GM23338 (cell line): Measurements from ENCODE around the gene SLC9A1. TPM values are rescaled to one million over a fixed set of nuclear protein-coding genes. Genes with fewer than 3 reads are reported as not detected.

Experiments
- ATAC-seq: fragments of 200-7000 bp; cut with Tn5 transposase; 3 replicates; pipeline ENCODE4 v1.9.1; 2020
- DNase-seq: peaks from one replicate; pipeline ENCODE4 v3.0.0-alpha.2; 2015; ENCODE audit warnings: low spot score
- H2AFZ ChIP-seq: fragments of 200-600 bp; sonication (generic); 2 replicates; pipeline ENCODE4 v1.8.0; 2016; ENCODE audit warnings: antibody characterized with exemption, mild to moderate bottlenecking, moderate library complexity
- H3F3A ChIP-seq: fragments of 200-600 bp; sonication (generic); replicated peaks from 2 replicates; pipeline ENCODE4 v1.8.0; 2017; ENCODE audit warnings: antibody characterized with exemption, mixed run types, low read depth
- H3K27ac ChIP-seq: fragments of 200-600 bp; sonication (generic); 2 replicates; pipeline ENCODE4 v1.6.1; 2016; ENCODE audit warnings: low read depth
- H3K27me3 ChIP-seq: fragments of 200-600 bp; sonication (generic); 2 replicates; pipeline ENCODE4 v1.8.0; 2016; ENCODE audit warnings: mild to moderate bottlenecking, mixed run types, moderate library complexity; ENCODE audit not compliant: insufficient read depth
- H3K36me3 ChIP-seq: fragments of 200-600 bp; sonication (generic); 2 replicates; pipeline ENCODE4 v1.8.0; 2016; ENCODE audit warnings: mild to moderate bottlenecking; ENCODE audit not compliant: insufficient read depth
- H3K4me1 ChIP-seq: fragments of 200-600 bp; sonication (generic); 2 replicates; pipeline ENCODE4 v1.8.0; 2016; ENCODE audit warnings: mild to moderate bottlenecking, moderate library complexity; ENCODE audit not compliant: insufficient read depth
- H3K4me2 ChIP-seq: fragments of 200-600 bp; sonication (generic); 2 replicates; pipeline ENCODE4 v1.7.1; 2017; ENCODE audit warnings: mixed run types
- H3K4me3 ChIP-seq: fragments of 200-600 bp; sonication (generic); 2 replicates; pipeline ENCODE4 v1.6.1; 2016; ENCODE audit warnings: mixed run types
- H3K79me2 ChIP-seq: fragments of 200-600 bp; sonication (generic); replicated peaks from 2 replicates; pipeline ENCODE4 v1.8.0; 2017; ENCODE audit warnings: mild to moderate bottlenecking; ENCODE audit not compliant: insufficient read depth
- H3K9me2 ChIP-seq: fragments of 200-600 bp; sonication (generic); 2 replicates; pipeline ENCODE4 v1.8.0; 2017; ENCODE audit not compliant: insufficient read depth
- H4K20me1 ChIP-seq: fragments of 200-600 bp; sonication (generic); replicated peaks from 2 replicates; pipeline ENCODE4 v1.8.0; 2017; ENCODE audit warnings: mild to moderate bottlenecking; ENCODE audit not compliant: insufficient read depth
- H3K27ac Mint-ChIP-seq: 2 replicates; pipeline ENCODE4 v1.8.0; 2020; ENCODE audit warnings: inconsistent platforms, mild to moderate bottlenecking, moderate library complexity, mixed read lengths
- H3K27me3 Mint-ChIP-seq: 3 replicates; pipeline ENCODE4 v1.8.0; 2022; ENCODE audit warnings: low read depth, mild to moderate bottlenecking, moderate library complexity, mixed read lengths, inconsistent platforms; ENCODE audit not compliant: insufficient read depth, poor library complexity
- H3K36me3 Mint-ChIP-seq: 3 replicates; pipeline ENCODE4 v1.8.0; 2021; ENCODE audit warnings: low read depth, mild to moderate bottlenecking, inconsistent platforms, moderate library complexity, mixed read lengths
- H3K4me1 Mint-ChIP-seq: 3 replicates; pipeline ENCODE4 v1.8.0; 2020; ENCODE audit warnings: mild to moderate bottlenecking, inconsistent platforms, mixed read lengths
- H3K4me3 Mint-ChIP-seq: 3 replicates; pipeline ENCODE4 v1.8.0; 2021; ENCODE audit warnings: moderate library complexity, mild to moderate bottlenecking, inconsistent platforms, mixed read lengths
- H3K9me3 Mint-ChIP-seq: 3 replicates; pipeline ENCODE4 v1.8.0; 2020; ENCODE audit warnings: moderate library complexity, mild to moderate bottlenecking, inconsistent platforms, mixed read lengths
- CREB1 ChIP-seq: fragments of 250-450 bp; sonication (Bioruptor Pico); IDR thresholded peaks from 2 replicates; pipeline ENCODE4 v1.5.0; 2020; ENCODE audit warnings: low read depth, mild to moderate bottlenecking, moderate library complexity
- EZH2 ChIP-seq: fragments of 200-600 bp; sonication (generic); IDR thresholded peaks from one replicate; pipeline ENCODE4 v1.8.0; 2017; ENCODE audit warnings: antibody characterized with exemption, mild to moderate bottlenecking, low read depth; ENCODE audit not compliant: unreplicated experiment
- EZH2phosphoT487 ChIP-seq: fragments of 200-600 bp; sonication (generic); IDR thresholded peaks from one replicate; pipeline ENCODE4 v1.8.1; 2018; ENCODE audit warnings: antibody characterized with exemption; ENCODE audit not compliant: unreplicated experiment
- JUNB ChIP-seq: IDR thresholded peaks from one replicate; pipeline ENCODE4 v1.6.1; 2016; ENCODE audit warnings: antibody characterized with exemption; ENCODE audit not compliant: unreplicated experiment
- NANOG ChIP-seq: IDR thresholded peaks from 2 replicates; pipeline ENCODE4 v1.6.1; 2016; ENCODE audit warnings: antibody characterized with exemption, borderline replicate concordance
- POLR2AphosphoS5 ChIP-seq: IDR thresholded peaks from 2 replicates; pipeline ENCODE4 v1.6.1; 2016; ENCODE audit warnings: antibody characterized with exemption, low read depth
- STAT1 ChIP-seq: IDR thresholded peaks from one replicate; pipeline ENCODE4 v1.6.1; 2016; ENCODE audit warnings: antibody characterized with exemption; ENCODE audit not compliant: unreplicated experiment
- ZNF114 ChIP-seq: fragments of 250-450 bp; sonication (Bioruptor Pico); IDR thresholded peaks from 2 replicates; pipeline ENCODE4 v1.5.0; 2020; ENCODE audit warnings: mild to moderate bottlenecking, moderate library complexity
- ZNF331 ChIP-seq: fragments of 250-450 bp; sonication (Bioruptor Pico); IDR thresholded peaks from 2 replicates; pipeline ENCODE4 v1.5.0; 2020; ENCODE audit warnings: low read depth, mild to moderate bottlenecking, moderate library complexity
- polyA plus RNA-seq: library from polyadenylated mRNA; unstranded; fragments of >200 nt; fragmentation: Nextera tagmentation; extraction: Ambion mirVana; gene quantifications from 2 replicates; pipeline ENCODE4 v1.2.1, GENCODE V29; 2016
- total RNA-seq: library from RNA; depleted of rRNA; stranded (reverse); fragments of >200 nt; shearing (Covaris generic); gene quantifications from 2 replicates; pipeline ENCODE4 v1.2.3, GENCODE V29; 2014
- TF ChIP-seq, protein P1 (sequence below): fragments of 250-450 bp; sonication (Bioruptor Pico); IDR thresholded peaks from 2 replicates; pipeline ENCODE4 v1.5.0; 2020; ENCODE audit warnings: mild to moderate bottlenecking, moderate library complexity
- TF ChIP-seq, protein P2 (sequence below), 2 experiments: fragments of 200-600 bp in 1 of 2; sonication (generic) in 1 of 2; conservative IDR thresholded peaks; 2 replicates each; pipeline versions ENCODE4 v1.5.1 to v1.6.1; 2016 to 2017; ENCODE audit warnings: antibody characterized with exemption in 2 of 2, low read depth in 2 of 2, mild to moderate bottlenecking in 2 of 2, moderate library complexity in 1 of 2
- TF ChIP-seq, protein P3 (sequence below): IDR thresholded peaks from 2 replicates; pipeline ENCODE4 v1.6.1; 2016; ENCODE audit warnings: antibody characterized with exemption
- TF ChIP-seq, protein P4 (sequence below): IDR thresholded peaks from one replicate; pipeline ENCODE4 v1.6.1; 2018; ENCODE audit warnings: antibody characterized with exemption; ENCODE audit not compliant: unreplicated experiment

SLC9A1 gene
- total and polyA plus RNA-seq, 2 experiments from 2014 or later: 10.4 to 22.3 TPM

DNA sequence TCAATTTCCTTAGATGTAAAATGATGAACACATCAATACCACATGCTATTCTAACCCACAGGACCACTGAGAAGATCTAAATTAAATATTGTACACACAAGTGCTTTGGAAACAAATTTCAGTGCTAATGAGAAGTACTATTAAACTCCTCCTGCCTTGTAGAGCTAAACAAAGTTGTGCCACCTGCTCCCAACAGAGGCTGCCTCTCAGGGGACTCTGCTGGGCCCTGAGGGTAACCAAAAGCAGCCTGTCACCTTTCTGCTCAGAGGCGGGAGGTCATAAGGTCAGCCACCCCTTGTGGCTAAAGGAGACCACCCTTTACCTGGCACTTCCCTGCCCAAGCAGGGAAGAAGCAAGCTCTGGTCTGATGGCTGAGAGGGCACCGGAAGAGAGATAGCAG is 6.3 kb downstream of the SLC9A1 start:
- Mint-ChIP-seq H3K27ac (no peak overlapping the region), H3K27me3 (peaks cover 2% of the 10 kb centered on the region), H3K36me3 (no peaks in the 10 kb centered on the region; the same call in 1 of the 3 replicates), H3K4me1 (peaks cover 41% of the 10 kb centered on the region), H3K4me3 (no peak overlapping the region), H3K9me3 (no peaks in the 10 kb centered on the region)
- ATAC-seq (no peak), DNase-seq (no peak)
- no peaks in the 10 kb centered on the region for H3F3A ChIP-seq
- no peak overlapping the region for H2AFZ ChIP-seq
- no peak overlapping the region for H3K4me3 ChIP-seq
- H3K27me3 ChIP-seq: no peaks in the 10 kb centered on the region
- peaks cover 25% of the 10 kb centered on the region for H3K4me1 ChIP-seq
- H3K36me3 ChIP-seq: no peaks in the 10 kb centered on the region
- TF ChIP-seq EZH2 (no peak), CREB1 (no peak), POLR2AphosphoS5 (no peak), JUNB (no peak), STAT1 (no peak), EZH2phosphoT487 (no peak), ZNF114 (CRISPR knock-in tag) (no peak), NANOG (no peak), ZNF331 (CRISPR knock-in tag) (no peak)
- TF ChIP-seq, protein P1, sequence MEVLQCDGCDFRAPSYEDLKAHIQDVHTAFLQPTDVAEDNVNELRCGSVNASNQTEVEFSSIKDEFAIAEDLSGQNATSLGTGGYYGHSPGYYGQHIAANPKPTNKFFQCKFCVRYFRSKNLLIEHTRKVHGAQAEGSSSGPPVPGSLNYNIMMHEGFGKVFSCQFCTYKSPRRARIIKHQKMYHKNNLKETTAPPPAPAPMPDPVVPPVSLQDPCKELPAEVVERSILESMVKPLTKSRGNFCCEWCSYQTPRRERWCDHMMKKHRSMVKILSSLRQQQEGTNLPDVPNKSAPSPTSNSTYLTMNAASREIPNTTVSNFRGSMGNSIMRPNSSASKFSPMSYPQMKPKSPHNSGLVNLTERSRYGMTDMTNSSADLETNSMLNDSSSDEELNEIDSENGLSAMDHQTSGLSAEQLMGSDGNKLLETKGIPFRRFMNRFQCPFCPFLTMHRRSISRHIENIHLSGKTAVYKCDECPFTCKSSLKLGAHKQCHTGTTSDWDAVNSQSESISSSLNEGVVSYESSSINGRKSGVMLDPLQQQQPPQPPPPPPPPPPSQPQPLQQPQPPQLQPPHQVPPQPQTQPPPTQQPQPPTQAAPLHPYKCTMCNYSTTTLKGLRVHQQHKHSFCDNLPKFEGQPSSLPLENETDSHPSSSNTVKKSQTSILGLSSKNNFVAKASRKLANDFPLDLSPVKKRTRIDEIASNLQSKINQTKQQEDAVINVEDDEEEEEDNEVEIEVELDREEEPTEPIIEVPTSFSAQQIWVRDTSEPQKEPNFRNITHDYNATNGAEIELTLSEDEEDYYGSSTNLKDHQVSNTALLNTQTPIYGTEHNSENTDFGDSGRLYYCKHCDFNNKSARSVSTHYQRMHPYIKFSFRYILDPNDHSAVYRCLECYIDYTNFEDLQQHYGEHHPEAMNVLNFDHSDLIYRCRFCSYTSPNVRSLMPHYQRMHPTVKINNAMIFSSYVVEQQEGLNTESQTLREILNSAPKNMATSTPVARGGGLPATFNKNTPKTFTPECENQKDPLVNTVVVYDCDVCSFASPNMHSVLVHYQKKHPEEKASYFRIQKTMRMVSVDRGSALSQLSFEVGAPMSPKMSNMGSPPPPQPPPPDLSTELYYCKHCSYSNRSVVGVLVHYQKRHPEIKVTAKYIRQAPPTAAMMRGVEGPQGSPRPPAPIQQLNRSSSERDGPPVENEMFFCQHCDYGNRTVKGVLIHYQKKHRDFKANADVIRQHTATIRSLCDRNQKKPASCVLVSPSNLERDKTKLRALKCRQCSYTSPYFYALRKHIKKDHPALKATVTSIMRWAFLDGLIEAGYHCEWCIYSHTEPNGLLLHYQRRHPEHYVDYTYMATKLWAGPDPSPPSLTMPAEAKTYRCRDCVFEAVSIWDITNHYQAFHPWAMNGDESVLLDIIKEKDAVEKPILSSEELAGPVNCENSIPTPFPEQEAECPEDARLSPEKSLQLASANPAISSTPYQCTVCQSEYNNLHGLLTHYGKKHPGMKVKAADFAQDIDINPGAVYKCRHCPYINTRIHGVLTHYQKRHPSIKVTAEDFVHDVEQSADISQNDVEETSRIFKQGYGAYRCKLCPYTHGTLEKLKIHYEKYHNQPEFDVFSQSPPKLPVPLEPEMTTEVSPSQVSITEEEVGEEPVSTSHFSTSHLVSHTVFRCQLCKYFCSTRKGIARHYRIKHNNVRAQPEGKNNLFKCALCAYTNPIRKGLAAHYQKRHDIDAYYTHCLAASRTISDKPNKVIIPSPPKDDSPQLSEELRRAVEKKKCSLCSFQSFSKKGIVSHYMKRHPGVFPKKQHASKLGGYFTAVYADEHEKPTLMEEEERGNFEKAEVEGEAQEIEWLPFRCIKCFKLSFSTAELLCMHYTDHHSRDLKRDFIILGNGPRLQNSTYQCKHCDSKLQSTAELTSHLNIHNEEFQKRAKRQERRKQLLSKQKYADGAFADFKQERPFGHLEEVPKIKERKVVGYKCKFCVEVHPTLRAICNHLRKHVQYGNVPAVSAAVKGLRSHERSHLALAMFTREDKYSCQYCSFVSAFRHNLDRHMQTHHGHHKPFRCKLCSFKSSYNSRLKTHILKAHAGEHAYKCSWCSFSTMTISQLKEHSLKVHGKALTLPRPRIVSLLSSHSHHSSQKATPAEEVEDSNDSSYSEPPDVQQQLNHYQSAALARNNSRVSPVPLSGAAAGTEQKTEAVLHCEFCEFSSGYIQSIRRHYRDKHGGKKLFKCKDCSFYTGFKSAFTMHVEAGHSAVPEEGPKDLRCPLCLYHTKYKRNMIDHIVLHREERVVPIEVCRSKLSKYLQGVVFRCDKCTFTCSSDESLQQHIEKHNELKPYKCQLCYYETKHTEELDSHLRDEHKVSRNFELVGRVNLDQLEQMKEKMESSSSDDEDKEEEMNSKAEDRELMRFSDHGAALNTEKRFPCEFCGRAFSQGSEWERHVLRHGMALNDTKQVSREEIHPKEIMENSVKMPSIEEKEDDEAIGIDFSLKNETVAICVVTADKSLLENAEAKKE (CRISPR knock-in tag): no peak
- TF ChIP-seq, protein P2, sequence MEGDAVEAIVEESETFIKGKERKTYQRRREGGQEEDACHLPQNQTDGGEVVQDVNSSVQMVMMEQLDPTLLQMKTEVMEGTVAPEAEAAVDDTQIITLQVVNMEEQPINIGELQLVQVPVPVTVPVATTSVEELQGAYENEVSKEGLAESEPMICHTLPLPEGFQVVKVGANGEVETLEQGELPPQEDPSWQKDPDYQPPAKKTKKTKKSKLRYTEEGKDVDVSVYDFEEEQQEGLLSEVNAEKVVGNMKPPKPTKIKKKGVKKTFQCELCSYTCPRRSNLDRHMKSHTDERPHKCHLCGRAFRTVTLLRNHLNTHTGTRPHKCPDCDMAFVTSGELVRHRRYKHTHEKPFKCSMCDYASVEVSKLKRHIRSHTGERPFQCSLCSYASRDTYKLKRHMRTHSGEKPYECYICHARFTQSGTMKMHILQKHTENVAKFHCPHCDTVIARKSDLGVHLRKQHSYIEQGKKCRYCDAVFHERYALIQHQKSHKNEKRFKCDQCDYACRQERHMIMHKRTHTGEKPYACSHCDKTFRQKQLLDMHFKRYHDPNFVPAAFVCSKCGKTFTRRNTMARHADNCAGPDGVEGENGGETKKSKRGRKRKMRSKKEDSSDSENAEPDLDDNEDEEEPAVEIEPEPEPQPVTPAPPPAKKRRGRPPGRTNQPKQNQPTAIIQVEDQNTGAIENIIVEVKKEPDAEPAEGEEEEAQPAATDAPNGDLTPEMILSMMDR (conservative IDR thresholded peaks at IDR 0.05; ENCODE audit: low read depth in 2 of 2): no peak
- TF ChIP-seq, protein P3, sequence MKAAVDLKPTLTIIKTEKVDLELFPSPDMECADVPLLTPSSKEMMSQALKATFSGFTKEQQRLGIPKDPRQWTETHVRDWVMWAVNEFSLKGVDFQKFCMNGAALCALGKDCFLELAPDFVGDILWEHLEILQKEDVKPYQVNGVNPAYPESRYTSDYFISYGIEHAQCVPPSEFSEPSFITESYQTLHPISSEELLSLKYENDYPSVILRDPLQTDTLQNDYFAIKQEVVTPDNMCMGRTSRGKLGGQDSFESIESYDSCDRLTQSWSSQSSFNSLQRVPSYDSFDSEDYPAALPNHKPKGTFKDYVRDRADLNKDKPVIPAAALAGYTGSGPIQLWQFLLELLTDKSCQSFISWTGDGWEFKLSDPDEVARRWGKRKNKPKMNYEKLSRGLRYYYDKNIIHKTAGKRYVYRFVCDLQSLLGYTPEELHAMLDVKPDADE: no peak
- TF ChIP-seq, protein P4, sequence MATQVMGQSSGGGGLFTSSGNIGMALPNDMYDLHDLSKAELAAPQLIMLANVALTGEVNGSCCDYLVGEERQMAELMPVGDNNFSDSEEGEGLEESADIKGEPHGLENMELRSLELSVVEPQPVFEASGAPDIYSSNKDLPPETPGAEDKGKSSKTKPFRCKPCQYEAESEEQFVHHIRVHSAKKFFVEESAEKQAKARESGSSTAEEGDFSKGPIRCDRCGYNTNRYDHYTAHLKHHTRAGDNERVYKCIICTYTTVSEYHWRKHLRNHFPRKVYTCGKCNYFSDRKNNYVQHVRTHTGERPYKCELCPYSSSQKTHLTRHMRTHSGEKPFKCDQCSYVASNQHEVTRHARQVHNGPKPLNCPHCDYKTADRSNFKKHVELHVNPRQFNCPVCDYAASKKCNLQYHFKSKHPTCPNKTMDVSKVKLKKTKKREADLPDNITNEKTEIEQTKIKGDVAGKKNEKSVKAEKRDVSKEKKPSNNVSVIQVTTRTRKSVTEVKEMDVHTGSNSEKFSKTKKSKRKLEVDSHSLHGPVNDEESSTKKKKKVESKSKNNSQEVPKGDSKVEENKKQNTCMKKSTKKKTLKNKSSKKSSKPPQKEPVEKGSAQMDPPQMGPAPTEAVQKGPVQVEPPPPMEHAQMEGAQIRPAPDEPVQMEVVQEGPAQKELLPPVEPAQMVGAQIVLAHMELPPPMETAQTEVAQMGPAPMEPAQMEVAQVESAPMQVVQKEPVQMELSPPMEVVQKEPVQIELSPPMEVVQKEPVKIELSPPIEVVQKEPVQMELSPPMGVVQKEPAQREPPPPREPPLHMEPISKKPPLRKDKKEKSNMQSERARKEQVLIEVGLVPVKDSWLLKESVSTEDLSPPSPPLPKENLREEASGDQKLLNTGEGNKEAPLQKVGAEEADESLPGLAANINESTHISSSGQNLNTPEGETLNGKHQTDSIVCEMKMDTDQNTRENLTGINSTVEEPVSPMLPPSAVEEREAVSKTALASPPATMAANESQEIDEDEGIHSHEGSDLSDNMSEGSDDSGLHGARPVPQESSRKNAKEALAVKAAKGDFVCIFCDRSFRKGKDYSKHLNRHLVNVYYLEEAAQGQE: no peak
- H4K20me1 ChIP-seq: no peaks in the 10 kb centered on the region; the same call in 1 of the 2 replicates
- no peaks in the 10 kb centered on the region for H3K9me2 ChIP-seq
- no peak overlapping the region for H3K4me2 ChIP-seq
- H3K27ac ChIP-seq: no peak overlapping the region
- peaks cover 61% of the 10 kb centered on the region for H3K79me2 ChIP-seq
